Activated naive CD4-positive, alpha-beta T cell treated with anti-CD3 and anti-CD28 coated beads, Interleukin-2, amount 10 ng/mL, durations not matched to agents 7 days and 5 days (primary cell): ENCODE measurements around the gene EVI2A.
"Not testable (repeated sequence)": the region's sequence is repeated elsewhere in the genome, so short reads cannot be mapped to it uniquely, and the experiment has no call there.

Source experiments
- CTCF ChIA-PET: fragments of 350-600 bp; sonication (Branson Sonifier 250); formaldehyde crosslinking; loops from one replicate; lab custom pipeline; 2021; ENCODE audit warnings: antibody characterized with exemption; lab: Charles Lee
- DNase-seq: peaks from one replicate; pipeline ENCODE4 v3.0.0-alpha.2; 2020
- H3K27ac Mint-ChIP-seq: one replicate; pipeline ENCODE4 v1.8.0; 2021; ENCODE audit warnings: mild to moderate bottlenecking, moderate library complexity, mixed read lengths
- H3K27me3 Mint-ChIP-seq: one replicate; pipeline ENCODE4 v1.8.0; 2021; ENCODE audit warnings: mild to moderate bottlenecking, mixed read lengths
- H3K36me3 Mint-ChIP-seq: one replicate; pipeline ENCODE4 v1.8.0; 2021; ENCODE audit warnings: mixed read lengths
- H3K4me1 Mint-ChIP-seq: one replicate; pipeline ENCODE4 v1.8.0; 2021; ENCODE audit warnings: mixed read lengths
- H3K4me3 Mint-ChIP-seq: one replicate; pipeline ENCODE4 v1.8.0; 2021; ENCODE audit warnings: mild to moderate bottlenecking, moderate library complexity, mixed read lengths
- H3K9me3 Mint-ChIP-seq: one replicate; pipeline ENCODE4 v1.8.0; 2021; ENCODE audit warnings: mixed read lengths

The EVI2A gene

DNA sequence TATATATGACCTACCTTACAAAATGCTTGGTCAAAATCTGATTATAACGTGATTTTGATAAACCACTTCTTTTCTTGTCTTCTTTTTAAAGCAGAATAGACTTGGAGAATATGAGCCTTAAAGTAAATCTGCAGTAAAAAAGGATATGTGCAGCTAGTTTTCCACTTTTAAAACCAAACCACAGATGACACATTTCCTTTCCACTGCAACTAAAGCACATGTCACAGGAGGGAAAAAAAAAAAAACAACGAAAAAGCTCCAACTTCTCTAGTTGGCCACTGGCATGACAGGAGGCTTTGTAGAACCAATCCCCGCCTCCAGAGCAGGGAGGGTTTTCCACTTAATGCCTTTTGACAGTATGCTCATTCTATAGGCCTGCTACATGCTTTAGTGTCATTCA is at the start of gene EVI2A:
Gene EVI2A (minus strand): TSS at position 142 of the 400 bp plus-strand sequence. CDS start 2,609 bp downstream, outside the sequence.
- Mint-ChIP-seq H3K9me3 (no peaks in the 10 kb centered on the region), H3K4me1 (peaks cover 30% of the 10 kb centered on the region)

GRCh38 chr17:31369266-31369665 is 47.8 kb upstream of the EVI2A start:
- DNase-seq, result no peak
- Mint-ChIP-seq H3K27ac (no peak overlapping the region), H3K36me3 (no peaks in the 10 kb centered on the region), H3K27me3 (no peaks in the 10 kb centered on the region), H3K4me1 (peaks cover 19% of the 10 kb centered on the region), H3K9me3 (no peaks in the 10 kb centered on the region), H3K4me3 (no peak overlapping the region)
- CTCF ChIA-PET, result interaction anchor here (1.7 kb wide), 1 partner anchor 9 kb away, joined by 4 read pairs; no protein-coding TSS in a partner anchor

More for the DNA sequence above, at the start of gene EVI2A:
- Mint-ChIP-seq H3K36me3 (peaks cover 26% of the 10 kb centered on the region), H3K4me3 (peak within 1 kb of the TSS; percentile 78), H3K27ac (peak within 1 kb of the TSS; percentile 94), H3K27me3 (no peaks in the 10 kb centered on the region)
- CTCF ChIA-PET, result interaction anchor here (1.0 to 4.1 kb wide), 2 partner anchors 9 to 12 kb away, joined by 4 to 23 read pairs; no protein-coding TSS in a partner anchor
- peak; percentile 91 for DNase-seq

GRCh38 chr17:31366088-31366487 is 44.7 kb upstream of the EVI2A start:
- no peak for DNase-seq
- Mint-ChIP-seq H3K4me3 (no peak overlapping the region), H3K36me3 (peaks cover 3% of the 10 kb centered on the region), H3K27me3 (no peaks in the 10 kb centered on the region), H3K27ac (no peak overlapping the region), H3K9me3 (no peaks in the 10 kb centered on the region), H3K4me1 (peaks cover 1% of the 10 kb centered on the region)
- CTCF ChIA-PET, result no interaction called here

DNA sequence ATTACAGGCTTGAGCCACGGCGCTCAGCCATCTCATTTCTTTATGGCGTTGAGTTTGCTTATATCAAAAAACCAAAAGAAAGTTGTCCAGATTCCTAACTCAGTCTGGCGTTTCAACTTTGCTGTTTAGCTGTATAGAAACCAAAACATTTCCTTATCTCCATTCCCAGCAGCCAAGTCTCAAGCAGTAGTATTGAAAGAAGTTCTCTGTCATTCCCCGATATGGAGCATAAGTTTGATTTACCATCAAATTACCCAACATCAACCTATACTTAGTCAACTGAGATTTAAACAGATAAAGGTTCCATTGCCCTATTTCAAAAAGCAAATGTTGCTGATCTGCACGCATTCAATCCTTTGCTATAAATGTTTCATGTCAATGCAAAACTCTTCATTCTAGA is 42.6 kb upstream of the EVI2A start:
- CTCF ChIA-PET, result interaction anchor here (0.6 kb wide), 1 partner anchor 147 kb away, joined by 3 read pairs; no protein-coding TSS in a partner anchor
- H3K27ac Mint-ChIP-seq, result no peak overlapping the region
- H3K4me1 Mint-ChIP-seq, result no peaks in the 10 kb centered on the region
- H3K36me3 Mint-ChIP-seq, result peaks cover 4% of the 10 kb centered on the region
- H3K27me3 Mint-ChIP-seq, result no peaks in the 10 kb centered on the region
- no peak for DNase-seq
- no peak overlapping the region for H3K4me3 Mint-ChIP-seq
- H3K9me3 Mint-ChIP-seq, result no peaks in the 10 kb centered on the region

DNA sequence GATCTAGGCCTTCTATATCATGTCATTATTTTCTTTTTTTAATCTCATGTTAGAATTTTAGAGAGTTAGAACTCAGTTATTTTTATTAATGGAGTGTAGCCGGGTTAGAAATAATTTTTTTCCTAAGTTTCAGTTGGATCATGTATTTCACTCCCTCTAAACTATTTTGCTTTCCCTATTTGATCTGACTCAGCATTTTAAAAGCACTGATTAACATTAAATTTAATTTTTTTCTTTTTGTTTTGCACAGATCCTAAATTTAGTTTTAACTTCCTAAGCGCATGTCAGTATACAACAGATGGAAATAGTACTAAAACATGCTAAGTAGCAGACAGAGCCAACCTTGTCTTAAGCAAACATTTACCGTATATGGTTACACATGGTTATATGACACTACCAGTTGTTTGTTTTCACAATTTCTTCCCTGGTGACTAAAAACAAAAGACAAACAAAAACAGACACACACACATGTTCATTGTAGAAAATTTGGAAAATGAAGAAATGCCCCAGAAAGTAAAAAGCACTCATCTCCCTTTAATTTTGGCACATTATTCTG is 36.5 kb upstream of the EVI2A start:
- DNase-seq, result no peak
- CTCF ChIA-PET, result no interaction called here
- peaks cover 13% of the 10 kb centered on the region for H3K36me3 Mint-ChIP-seq

DNA sequence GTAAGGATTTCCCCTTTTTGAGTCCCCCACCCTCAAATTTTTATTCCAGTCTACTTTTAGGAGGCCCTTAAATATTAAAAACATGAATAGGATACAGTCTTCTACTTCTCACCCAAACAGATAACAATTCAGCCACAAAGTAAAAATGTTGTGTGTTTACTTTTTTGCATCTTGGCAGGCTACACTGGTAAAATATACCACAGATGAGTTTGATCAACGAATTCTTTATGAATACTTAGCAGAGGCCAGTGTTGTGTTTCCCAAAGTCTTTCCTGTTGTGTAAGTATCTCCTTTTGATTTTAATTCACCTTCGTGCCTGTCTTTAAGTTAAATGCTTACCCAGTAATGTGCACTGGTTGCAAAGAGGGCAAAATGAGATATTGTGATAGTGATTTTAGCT is 35.7 kb upstream of the EVI2A start:
- Mint-ChIP-seq H3K36me3 (peaks cover 13% of the 10 kb centered on the region), H3K9me3 (no peaks in the 10 kb centered on the region), H3K4me1 (no peaks in the 10 kb centered on the region), H3K27me3 (no peaks in the 10 kb centered on the region), H3K4me3 (no peak overlapping the region), H3K27ac (no peak overlapping the region)
- no peak for DNase-seq
- CTCF ChIA-PET, result no interaction called here

More for the DNA sequence above, 36.5 kb upstream of the EVI2A start:
- Mint-ChIP-seq H3K27me3 (no peaks in the 10 kb centered on the region), H3K9me3 (no peaks in the 10 kb centered on the region), H3K4me1 (no peaks in the 10 kb centered on the region), H3K4me3 (no peak overlapping the region), H3K27ac (no peak overlapping the region)

- H3K27me3 Mint-ChIP-seq, result no peaks in the 10 kb centered on the region
- H3K4me3 Mint-ChIP-seq, result no peak overlapping the region
- no peak for DNase-seq
- H3K4me1 Mint-ChIP-seq, result no peaks in the 10 kb centered on the region
- H3K36me3 Mint-ChIP-seq, result peaks cover 11% of the 10 kb centered on the region
- H3K27ac Mint-ChIP-seq, result no peak overlapping the region
- CTCF ChIA-PET, result interaction anchor here (1.1 kb wide), 1 partner anchor 17 kb away, joined by 3 read pairs; no protein-coding TSS in a partner anchor
- H3K9me3 Mint-ChIP-seq, result no peaks in the 10 kb centered on the region
Measured at GRCh38 chr17:31355935-31356334, 34.5 kb upstream of the EVI2A start.

- no peak overlapping the region for H3K27ac Mint-ChIP-seq
- H3K4me1 Mint-ChIP-seq, result no peaks in the 10 kb centered on the region
- CTCF ChIA-PET, result no interaction called here
- no peaks in the 10 kb centered on the region for H3K9me3 Mint-ChIP-seq
- peaks cover 9% of the 10 kb centered on the region for H3K36me3 Mint-ChIP-seq
- H3K27me3 Mint-ChIP-seq, result no peaks in the 10 kb centered on the region
- no peak for DNase-seq
- H3K4me3 Mint-ChIP-seq, result no peak overlapping the region
Measured at GRCh38 chr17:31349454-31349853, 28.0 kb upstream of the EVI2A start.

GRCh38 chr17:31345191-31345747 is 23.8 kb upstream of the EVI2A start:
- H3K27me3 Mint-ChIP-seq, H3K4me1 Mint-ChIP-seq, CTCF ChIA-PET, H3K9me3 Mint-ChIP-seq, H3K4me3 Mint-ChIP-seq, DNase-seq, H3K27ac Mint-ChIP-seq, H3K36me3 Mint-ChIP-seq: not testable (repeated sequence)

- Mint-ChIP-seq H3K27ac (no peak overlapping the region), H3K27me3 (no peaks in the 10 kb centered on the region), H3K4me3 (no peak overlapping the region), H3K36me3 (peaks cover 8% of the 10 kb centered on the region), H3K9me3 (no peaks in the 10 kb centered on the region), H3K4me1 (no peaks in the 10 kb centered on the region)
- CTCF ChIA-PET, result interaction anchor here (1.5 to 1.6 kb wide), 2 partner anchors 49 to 124 kb away, joined by 3 to 7 read pairs; no protein-coding TSS in a partner anchor
- DNase-seq, result no peak
Measured at GRCh38 chr17:31339906-31340661, 18.7 kb upstream of the EVI2A start.

- Mint-ChIP-seq H3K4me3 (no peak overlapping the region), H3K27me3 (no peaks in the 10 kb centered on the region), H3K36me3 (peaks cover 5% of the 10 kb centered on the region), H3K9me3 (no peaks in the 10 kb centered on the region), H3K27ac (no peak overlapping the region), H3K4me1 (peaks cover 2% of the 10 kb centered on the region)
- CTCF ChIA-PET, result no interaction called here
- DNase-seq, result no peak
Measured at GRCh38 chr17:31329221-31329620, 7.8 kb upstream of the EVI2A start.

GRCh38 chr17:31328160-31328535 is 6.7 kb upstream of the EVI2A start:
- Mint-ChIP-seq H3K36me3 (peaks cover 5% of the 10 kb centered on the region), H3K9me3 (no peaks in the 10 kb centered on the region), H3K4me3 (no peak overlapping the region), H3K27ac (no peak overlapping the region), H3K27me3 (no peaks in the 10 kb centered on the region), H3K4me1 (peaks cover 7% of the 10 kb centered on the region)
- CTCF ChIA-PET, result no interaction called here
- no peak for DNase-seq

DNA sequence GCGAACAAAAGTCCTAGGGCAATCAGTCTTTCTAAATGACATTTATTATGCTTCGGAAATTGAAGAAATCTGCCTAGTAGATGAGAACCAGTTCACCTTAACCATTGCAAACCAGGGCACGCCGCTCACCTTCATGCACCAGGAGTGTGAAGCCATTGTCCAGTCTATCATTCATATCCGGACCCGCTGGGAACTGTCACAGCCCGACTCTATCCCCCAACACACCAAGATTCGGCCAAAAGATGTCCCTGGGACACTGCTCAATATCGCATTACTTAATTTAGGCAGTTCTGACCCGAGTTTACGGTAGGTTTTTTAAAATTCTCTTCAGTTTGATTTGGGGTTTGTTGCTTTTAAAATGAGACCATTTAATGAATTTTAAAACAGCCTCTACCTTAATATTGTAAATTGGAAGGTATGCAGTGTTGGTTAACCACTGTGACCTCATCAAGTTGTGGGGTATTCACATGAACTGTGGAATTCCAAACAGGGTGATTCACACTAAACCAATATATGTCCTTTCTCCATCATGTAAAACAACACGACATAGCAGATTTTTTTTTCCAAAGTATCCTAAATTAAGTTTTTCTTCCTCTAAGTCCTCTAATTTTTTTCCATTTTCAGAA is 6.2 kb upstream of the EVI2A start:
- peaks cover 5% of the 10 kb centered on the region for H3K36me3 Mint-ChIP-seq
- no peak overlapping the region for H3K4me3 Mint-ChIP-seq
- CTCF ChIA-PET, result no interaction called here
- no peak overlapping the region for H3K27ac Mint-ChIP-seq
- no peaks in the 10 kb centered on the region for H3K9me3 Mint-ChIP-seq
- no peaks in the 10 kb centered on the region for H3K27me3 Mint-ChIP-seq
- no peak for DNase-seq
- peaks cover 10% of the 10 kb centered on the region for H3K4me1 Mint-ChIP-seq

DNA sequence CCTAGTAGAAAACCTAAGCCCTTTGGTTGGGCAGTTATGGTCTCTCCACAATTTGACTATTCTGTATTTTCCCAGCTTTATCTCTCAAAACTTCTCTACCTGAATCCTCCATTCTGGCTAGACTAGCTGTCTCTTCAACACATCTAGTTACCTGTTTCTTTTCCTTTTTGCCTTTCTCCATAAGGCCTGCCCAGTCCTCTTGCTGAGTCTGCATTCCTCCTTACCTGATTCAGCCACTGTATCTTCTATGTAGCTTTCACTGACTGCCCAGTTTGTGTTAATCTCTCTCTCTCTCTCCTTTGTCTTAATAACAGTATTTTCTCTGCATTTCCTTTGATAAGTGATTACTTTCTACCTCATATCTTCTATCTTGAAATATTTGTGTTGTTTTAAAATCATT is 2.1 kb upstream of the EVI2A start:
- Mint-ChIP-seq H3K36me3 (peaks cover 19% of the 10 kb centered on the region), H3K4me3 (no peak overlapping the region), H3K4me1 (peaks cover 18% of the 10 kb centered on the region), H3K27me3 (no peaks in the 10 kb centered on the region), H3K9me3 (no peaks in the 10 kb centered on the region), H3K27ac (peak overlapping the region; percentile 39)
- CTCF ChIA-PET, result no interaction called here
- no peak for DNase-seq
